ENCODE measurements around the gene ANGPTL4.
"Not testable (repeated sequence)": the region's sequence is repeated elsewhere in the genome, so short reads cannot be mapped to it uniquely, and the experiment has no call there.

ANGPTL4 gene

DNA sequence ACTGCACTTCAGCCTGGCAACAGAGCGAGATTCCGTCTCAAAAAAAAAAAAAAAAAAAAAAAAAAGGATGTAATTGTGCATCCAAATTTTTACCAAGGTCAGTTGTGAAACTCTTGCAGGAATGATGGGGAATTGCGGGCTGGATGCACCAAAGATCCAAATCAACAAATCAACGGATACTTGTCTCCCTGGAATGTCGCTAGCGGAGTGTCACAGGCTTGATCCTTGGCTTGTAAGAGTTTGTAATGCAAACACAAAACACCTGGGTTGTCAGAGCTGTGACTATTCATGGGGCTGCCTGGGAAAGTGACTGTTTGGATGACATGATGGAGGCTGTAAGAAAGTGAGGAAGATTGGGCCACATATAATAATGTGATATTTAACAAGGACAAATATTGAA is 25.1 kb upstream of the ANGPTL4 start:
- H2AFZ ChIP-seq (ENCODE audit: low read length), result no peak overlapping the region
- no peaks in the 10 kb centered on the region for H3K36me3 ChIP-seq (ENCODE audit: insufficient read depth, low read length)
- TF ChIP-seq EZH2phosphoT487 (IDR thresholded peaks at IDR 0.05; ENCODE audit: borderline replicate concordance) (no peak), CTCF (conservative IDR thresholded peaks at IDR 0.05; ENCODE audit: low read length) (no peak)
- no peaks in the 10 kb centered on the region for H3K79me2 ChIP-seq (ENCODE audit: insufficient read depth, low read length)
- H3K9me2 ChIP-seq (replicated peaks; ENCODE audit: low read depth, low read length), result no peaks in the 10 kb centered on the region
- no peaks in the 10 kb centered on the region for H3K27me3 ChIP-seq (ENCODE audit: insufficient read depth, low read length, poor library complexity, severe bottlenecking)
- no peaks in the 10 kb centered on the region for H4K20me1 ChIP-seq (ENCODE audit: insufficient read depth, low read length, poor library complexity, severe bottlenecking)
- no peak overlapping the region for H3K9ac ChIP-seq (ENCODE audit: low read depth, low read length, poor library complexity, severe bottlenecking)
- H3K4me2 ChIP-seq (ENCODE audit: low read depth, low read length, poor library complexity, severe bottlenecking), result no peak overlapping the region
- no peaks in the 10 kb centered on the region for H3K9me3 ChIP-seq (ENCODE audit: insufficient read depth, low read depth, low read length)
- H3F3A ChIP-seq (ENCODE audit: low read depth), result no peaks in the 10 kb centered on the region
- peaks cover 4% of the 10 kb centered on the region for H3K4me1 ChIP-seq (ENCODE audit: insufficient read depth, low read length, poor library complexity, severe bottlenecking)
- H3K4me3 ChIP-seq (ENCODE audit: low read length, poor library complexity, severe bottlenecking), result no peak overlapping the region

DNA sequence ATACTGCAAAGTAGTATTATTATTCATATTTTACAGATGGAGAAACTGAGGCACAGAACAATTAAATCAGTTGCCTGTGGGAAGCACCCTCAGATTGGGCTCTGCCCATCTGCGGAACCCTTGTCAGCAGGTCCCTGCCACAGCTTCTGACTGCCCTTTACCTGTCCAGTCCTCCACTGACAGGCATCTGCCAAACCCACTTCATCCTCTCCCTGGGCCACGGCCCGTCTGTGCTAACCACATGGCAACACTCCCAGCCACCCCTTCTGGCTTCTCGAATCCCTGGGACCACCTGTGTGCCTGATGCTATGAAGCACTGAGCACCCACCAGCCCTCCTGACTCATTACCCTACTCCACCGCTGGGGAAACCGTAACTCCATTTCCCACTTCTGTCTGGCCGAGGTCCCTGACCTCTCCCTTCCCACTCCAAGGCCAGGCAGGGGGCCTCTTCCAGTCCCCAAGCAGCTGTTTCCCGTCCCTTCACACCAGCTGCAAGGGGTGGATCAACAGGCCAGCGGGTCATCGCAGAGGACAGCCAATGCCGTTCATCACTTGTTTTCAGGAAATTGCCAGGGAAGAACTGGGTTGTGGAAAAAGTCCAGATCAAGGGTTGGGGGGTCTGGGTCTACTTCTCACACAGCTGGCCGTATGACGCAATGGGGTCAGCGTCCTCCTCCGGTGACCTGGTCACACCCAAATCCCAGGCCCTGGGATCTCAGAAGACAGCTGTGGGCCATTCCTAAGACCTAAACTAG is 23.4 kb upstream of the ANGPTL4 start:
- Histone ChIP-seq H3K79me2 (ENCODE audit: insufficient read depth, low read length) (no peaks in the 10 kb centered on the region), H3F3A (ENCODE audit: low read depth) (no peaks in the 10 kb centered on the region), H3K9me3 (ENCODE audit: insufficient read depth, low read depth, low read length) (no peaks in the 10 kb centered on the region), H3K4me1 (ENCODE audit: insufficient read depth, low read length, poor library complexity, severe bottlenecking) (peaks cover 4% of the 10 kb centered on the region), H3K36me3 (ENCODE audit: insufficient read depth, low read length) (no peaks in the 10 kb centered on the region), H3K4me2 (ENCODE audit: low read depth, low read length, poor library complexity, severe bottlenecking) (no peak overlapping the region), H4K20me1 (ENCODE audit: insufficient read depth, low read length, poor library complexity, severe bottlenecking) (no peaks in the 10 kb centered on the region), H3K9ac (ENCODE audit: low read depth, low read length, poor library complexity, severe bottlenecking) (no peak overlapping the region), H2AFZ (ENCODE audit: low read length) (no peak overlapping the region), H3K27me3 (ENCODE audit: insufficient read depth, low read length, poor library complexity, severe bottlenecking) (no peaks in the 10 kb centered on the region), H3K4me3 (ENCODE audit: low read length, poor library complexity, severe bottlenecking) (no peak overlapping the region), H3K9me2 (replicated peaks; ENCODE audit: low read depth, low read length) (no peaks in the 10 kb centered on the region)
- no peak for TF ChIP-seq CTCF (conservative IDR thresholded peaks at IDR 0.05; ENCODE audit: low read length)
- no peak for TF ChIP-seq EZH2phosphoT487 (IDR thresholded peaks at IDR 0.05; ENCODE audit: borderline replicate concordance)

GRCh38 chr19:8341504-8341903 is 22.5 kb upstream of the ANGPTL4 start:
- not testable (repeated sequence) for H3K9me3 ChIP-seq (ENCODE audit: insufficient read depth, low read depth, low read length); H3K9ac ChIP-seq (ENCODE audit: low read depth, low read length, poor library complexity, severe bottlenecking); H3K79me2 ChIP-seq (ENCODE audit: insufficient read depth, low read length); H3K4me1 ChIP-seq (ENCODE audit: insufficient read depth, low read length, poor library complexity, severe bottlenecking); H3F3A ChIP-seq (ENCODE audit: low read depth); H2AFZ ChIP-seq (ENCODE audit: low read length); H3K27me3 ChIP-seq (ENCODE audit: insufficient read depth, low read length, poor library complexity, severe bottlenecking); H3K9me2 ChIP-seq (replicated peaks; ENCODE audit: low read depth, low read length); H3K4me3 ChIP-seq (ENCODE audit: low read length, poor library complexity, severe bottlenecking); H3K4me2 ChIP-seq (ENCODE audit: low read depth, low read length, poor library complexity, severe bottlenecking); H3K36me3 ChIP-seq (ENCODE audit: insufficient read depth, low read length); H4K20me1 ChIP-seq (ENCODE audit: insufficient read depth, low read length, poor library complexity, severe bottlenecking)

DNA sequence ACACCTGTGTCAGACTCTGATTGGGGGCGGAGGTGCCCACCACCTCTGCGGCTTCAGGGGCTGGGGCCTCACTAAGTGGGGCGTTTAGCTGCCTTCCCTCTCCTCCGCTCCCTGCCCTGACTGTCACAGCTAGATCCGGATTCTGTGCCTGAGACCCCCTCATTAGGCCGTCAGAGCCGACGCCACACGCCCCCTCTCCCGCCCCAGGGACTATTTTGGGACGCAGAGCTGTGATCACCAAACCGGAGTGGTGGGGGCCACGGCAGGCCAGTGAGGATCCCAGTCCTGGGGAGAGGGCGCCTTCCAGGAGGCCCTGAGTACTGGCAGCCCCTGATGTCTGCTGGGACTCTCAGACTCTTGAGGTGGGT is 21.7 kb upstream of the ANGPTL4 start:
- Histone ChIP-seq H3K9ac (ENCODE audit: low read depth, low read length, poor library complexity, severe bottlenecking) (no peak overlapping the region), H3K4me1 (ENCODE audit: insufficient read depth, low read length, poor library complexity, severe bottlenecking) (peaks cover 4% of the 10 kb centered on the region)
- no peak for TF ChIP-seq CTCF (conservative IDR thresholded peaks at IDR 0.05; ENCODE audit: low read length)
- no peak for TF ChIP-seq EZH2phosphoT487 (IDR thresholded peaks at IDR 0.05; ENCODE audit: borderline replicate concordance)

More for the DNA sequence above, 21.7 kb upstream of the ANGPTL4 start:
- H3K9me2 ChIP-seq (replicated peaks; ENCODE audit: low read depth, low read length), result no peaks in the 10 kb centered on the region
- H3K36me3 ChIP-seq (ENCODE audit: insufficient read depth, low read length), result no peaks in the 10 kb centered on the region
- no peak overlapping the region for H3K4me2 ChIP-seq (ENCODE audit: low read depth, low read length, poor library complexity, severe bottlenecking)
- H3K79me2 ChIP-seq (ENCODE audit: insufficient read depth, low read length), result no peaks in the 10 kb centered on the region
- no peaks in the 10 kb centered on the region for H3K27me3 ChIP-seq (ENCODE audit: insufficient read depth, low read length, poor library complexity, severe bottlenecking)
- no peak overlapping the region for H2AFZ ChIP-seq (ENCODE audit: low read length)
- H3K4me3 ChIP-seq (ENCODE audit: low read length, poor library complexity, severe bottlenecking), result no peak overlapping the region
- no peaks in the 10 kb centered on the region for H4K20me1 ChIP-seq (ENCODE audit: insufficient read depth, low read length, poor library complexity, severe bottlenecking)
- no peaks in the 10 kb centered on the region for H3F3A ChIP-seq (ENCODE audit: low read depth)
- H3K9me3 ChIP-seq (ENCODE audit: insufficient read depth, low read depth, low read length), result no peaks in the 10 kb centered on the region
